NCI-H2227 treated with DMSO at 0.1 percent for 48 hours (cell line): ENCODE data around the gene PAIP2B.
"Not testable (repeated sequence)": the region's sequence is repeated elsewhere in the genome, so short reads cannot be mapped to it uniquely, and the experiment has no call there.

Experiments used
- DNase-seq: peaks from one replicate; lab custom pipeline; 2025; lab: John Stamatoyannopoulos, UW

The PAIP2B gene

GRCh38 chr2:71216501-71216900 lies 10.4 kb downstream of the PAIP2B start:
- no peak for DNase-seq

- DNase-seq, result no peak
These were observed 11.5 kb downstream of the PAIP2B start for GRCh38 chr2:71215447-71215846.

GRCh38 chr2:71212336-71212735 lies 14.6 kb downstream of the PAIP2B start:
- no peak for DNase-seq

- no peak for DNase-seq
These were observed 16.6 kb downstream of the PAIP2B start for GRCh38 chr2:71210292-71210691.

- no peak for DNase-seq
These were observed 18.1 kb downstream of the PAIP2B start for GRCh38 chr2:71208756-71209155.

- no peak for DNase-seq
These were observed 19.3 kb downstream of the PAIP2B start for GRCh38 chr2:71207601-71208000.

GRCh38 chr2:71206271-71206670 lies 20.6 kb downstream of the PAIP2B start:
- no peak for DNase-seq

GRCh38 chr2:71191570-71191943 lies 35.3 kb downstream of the PAIP2B start:
- DNase-seq, result no peak

GRCh38 chr2:71190656-71191569 lies 36.0 kb downstream of the PAIP2B start:
- no peak for DNase-seq

- DNase-seq, result no peak
These were observed 39.3 kb downstream of the PAIP2B start for GRCh38 chr2:71187589-71187988.

GRCh38 chr2:71186973-71187372 lies 39.9 kb downstream of the PAIP2B start:
- DNase-seq, result no peak

GRCh38 chr2:71183306-71184115 lies 43.4 kb downstream of the PAIP2B start:
- DNase-seq, result not testable (repeated sequence)

- DNase-seq, result no peak
These were observed 45.6 kb downstream of the PAIP2B start for GRCh38 chr2:71181316-71181715.

- not testable (repeated sequence) for DNase-seq
These were observed 48.1 kb downstream of the PAIP2B start for GRCh38 chr2:71178836-71179235.

- DNase-seq, result no peak
These were observed 52.7 kb downstream of the PAIP2B start for GRCh38 chr2:71174207-71174606.

- no peak for DNase-seq
These were observed 53.8 kb downstream of the PAIP2B start for GRCh38 chr2:71173096-71173495.

GRCh38 chr2:71166812-71167211 lies 60.1 kb downstream of the PAIP2B start:
- DNase-seq, result no peak

- DNase-seq, result peak; percentile 52
These were observed 69.6 kb downstream of the PAIP2B start for GRCh38 chr2:71157124-71157793.

- peak; percentile 31 for DNase-seq
These were observed 70.3 kb downstream of the PAIP2B start for GRCh38 chr2:71156573-71156972.

- DNase-seq, result no peak
These were observed 71.1 kb downstream of the PAIP2B start for GRCh38 chr2:71155846-71156245.

GRCh38 chr2:71154798-71155197 lies 72.1 kb downstream of the PAIP2B start:
- DNase-seq, result no peak

GRCh38 chr2:71154279-71154678 lies 72.6 kb downstream of the PAIP2B start:
- DNase-seq, result no peak
